GM23248 (cell line): ENCODE measurements around the gene CAMK2B.

ENCODE experiments used
- EZH2 ChIP-seq: fragments of 200-600 bp; sonication (generic); IDR thresholded peaks from 2 replicates; pipeline ENCODE4 v1.6.1; 2018; ENCODE audit warnings: antibody characterized with exemption, mild to moderate bottlenecking; ENCODE audit not compliant: insufficient read depth, poor library complexity, severe bottlenecking
- EZH2phosphoT487 ChIP-seq: fragments of 200-600 bp; sonication (generic); IDR thresholded peaks from 2 replicates; pipeline ENCODE4 v1.6.1; 2018; ENCODE audit warnings: antibody characterized with exemption, moderate library complexity, mild to moderate bottlenecking, low read depth; ENCODE audit not compliant: insufficient read depth

DNA sequence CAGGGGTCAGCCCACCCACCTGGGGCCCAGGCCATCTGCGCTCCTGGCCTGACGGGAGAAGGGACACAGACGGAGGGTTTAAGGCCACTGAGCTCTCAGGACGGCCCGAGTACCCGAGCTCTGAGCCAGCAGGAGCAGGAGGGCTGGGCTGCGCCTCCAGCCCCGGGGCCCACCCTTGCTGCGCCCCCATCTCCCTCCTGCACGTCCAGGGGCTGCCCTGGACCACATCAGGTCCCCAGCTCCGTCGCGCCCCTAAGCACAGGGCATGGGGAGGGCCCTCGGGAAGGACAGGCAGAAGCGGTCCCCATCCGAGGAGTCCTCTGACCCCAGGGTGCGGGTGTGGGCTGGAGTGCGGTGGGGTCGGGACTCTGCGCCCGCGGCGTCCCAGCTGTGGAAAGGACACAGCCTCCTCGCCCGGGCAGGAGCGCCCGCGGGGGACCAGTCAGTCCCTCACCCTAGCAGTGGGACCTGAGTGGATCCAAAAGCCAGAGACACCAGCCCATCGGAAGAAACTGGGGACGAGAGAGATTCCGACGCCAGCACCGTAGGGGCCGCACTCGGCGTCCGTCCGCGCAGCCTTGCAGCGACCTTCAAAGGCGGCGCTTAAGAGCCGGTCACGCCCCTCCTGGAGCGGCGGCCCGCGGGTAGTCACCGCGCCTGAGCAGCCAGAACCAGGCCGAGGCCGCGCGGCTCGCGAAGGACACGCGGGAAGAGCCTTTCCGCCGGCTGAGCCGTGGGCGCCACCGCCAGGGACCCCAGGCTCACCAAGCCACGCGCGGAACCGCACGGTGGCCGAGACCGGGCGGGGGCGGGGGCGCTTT lies 15.9 kb downstream of the CAMK2B start:
- TF ChIP-seq EZH2phosphoT487 (no peak), EZH2 (no peak)
